ENCODE measurements around the gene NAV2.

DNA sequence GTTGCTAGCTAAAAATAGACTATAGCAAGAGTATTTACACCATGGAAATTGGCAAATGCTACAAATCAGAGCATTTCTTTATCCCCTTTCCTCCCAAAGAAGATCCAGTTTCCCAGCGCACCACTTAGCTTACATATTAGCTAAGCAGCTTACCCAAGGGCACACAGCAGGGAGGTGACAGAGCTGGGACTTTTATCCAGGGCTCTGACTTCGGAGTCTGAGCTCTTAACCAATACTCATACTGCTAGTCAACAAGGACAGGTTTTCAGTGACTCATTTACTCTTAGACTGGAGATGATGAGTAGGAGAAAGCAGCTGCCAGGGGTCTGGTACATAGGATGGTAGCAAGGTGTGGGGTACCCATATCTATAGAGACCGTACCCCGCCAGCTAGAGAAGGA is 38.4 kb downstream of the NAV2 start:
- TF ChIP-seq POLR2A (IDR thresholded peaks at IDR 0.05) (no peak), EP300 (IDR thresholded peaks at IDR 0.05) (no peak)
